IPS-20b (cell line): ENCODE results near the gene GPR17.

ENCODE experiments used
- H3K27ac ChIP-seq: one replicate; pipeline ENCODE4 v1.5.1; 2013; ENCODE audit warnings: low read length
- H3K27me3 ChIP-seq: 2 replicates; pipeline ENCODE4 v1.6.1; 2013; ENCODE audit warnings: mild to moderate bottlenecking, low read length, inconsistent platforms; ENCODE audit not compliant: insufficient read depth
- H3K36me3 ChIP-seq: 2 replicates; pipeline ENCODE4 v1.6.1; 2013; ENCODE audit warnings: low read depth, mild to moderate bottlenecking, inconsistent platforms, low read length, moderate library complexity; ENCODE audit not compliant: insufficient read depth
- H3K4me1 ChIP-seq: 2 replicates; pipeline ENCODE4 v1.6.1; 2013; ENCODE audit warnings: mild to moderate bottlenecking, control low read depth, inconsistent platforms, low read length, moderate library complexity; ENCODE audit not compliant: insufficient read depth
- H3K4me3 ChIP-seq: 2 replicates; pipeline ENCODE4 v1.5.1; 2013; ENCODE audit warnings: mild to moderate bottlenecking, low read length, inconsistent platforms
- H3K9ac ChIP-seq: 2 replicates; pipeline ENCODE4 v1.6.1; 2013; ENCODE audit warnings: low read depth, mild to moderate bottlenecking, inconsistent platforms, low read length, moderate library complexity
- H3K9me3 ChIP-seq: 2 replicates; pipeline ENCODE4 v1.6.1; 2013; ENCODE audit warnings: mild to moderate bottlenecking, low read depth, low read length, inconsistent platforms; ENCODE audit not compliant: insufficient read depth

GPR17 gene

GRCh38 chr2:127683757-127684156 is 37.8 kb downstream of the GPR17 start:
- Histone ChIP-seq H3K36me3 (no peaks in the 10 kb centered on the region), H3K4me1 (no peaks in the 10 kb centered on the region), H3K4me3 (no peak overlapping the region), H3K9ac (no peak overlapping the region), H3K9me3 (no peaks in the 10 kb centered on the region), H3K27ac (no peak overlapping the region), H3K27me3 (no peaks in the 10 kb centered on the region; the same call in 1 of the 2 replicates)

- Histone ChIP-seq H3K9me3 (peaks cover 15% of the 10 kb centered on the region), H3K4me1 (no peaks in the 10 kb centered on the region)
Observed at GRCh38 chr2:127685410-127686080, 39.6 kb downstream of the GPR17 start.

GRCh38 chr2:127688405-127688804 is 42.5 kb downstream of the GPR17 start:
- Histone ChIP-seq H3K27me3 (no peaks in the 10 kb centered on the region), H3K4me3 (no peak overlapping the region), H3K4me1 (no peaks in the 10 kb centered on the region), H3K27ac (no peak overlapping the region), H3K9me3 (peaks cover 28% of the 10 kb centered on the region), H3K9ac (no peak overlapping the region), H3K36me3 (no peaks in the 10 kb centered on the region)

More at GRCh38 chr2:127685410-127686080, 39.6 kb downstream of the GPR17 start:
- H3K27ac ChIP-seq: no peak overlapping the region
- H3K9ac ChIP-seq: no peak overlapping the region
- H3K27me3 ChIP-seq: no peaks in the 10 kb centered on the region; the same call in 1 of the 2 replicates
- no peak overlapping the region for H3K4me3 ChIP-seq
- no peaks in the 10 kb centered on the region for H3K36me3 ChIP-seq

GRCh38 chr2:127690696-127691095 is 44.7 kb downstream of the GPR17 start:
- H3K4me3 ChIP-seq: no peak overlapping the region
- H3K9ac ChIP-seq: no peak overlapping the region
- H3K9me3 ChIP-seq: peaks cover 28% of the 10 kb centered on the region
- peaks cover 7% of the 10 kb centered on the region; the same call in 1 of the 2 replicates for H3K27me3 ChIP-seq
- H3K36me3 ChIP-seq: no peaks in the 10 kb centered on the region
- no peak overlapping the region for H3K27ac ChIP-seq
- H3K4me1 ChIP-seq: no peaks in the 10 kb centered on the region

- Histone ChIP-seq H3K27me3 (peaks cover 7% of the 10 kb centered on the region; the same call in 1 of the 2 replicates), H3K4me1 (peaks cover 4% of the 10 kb centered on the region; the same call in 1 of the 2 replicates), H3K9me3 (peaks cover 19% of the 10 kb centered on the region), H3K27ac (no peak overlapping the region), H3K9ac (no peak overlapping the region), H3K36me3 (no peaks in the 10 kb centered on the region), H3K4me3 (no peak overlapping the region)
Observed at GRCh38 chr2:127694986-127695385, 49.0 kb downstream of the GPR17 start.

GRCh38 chr2:127695491-127696472 is 49.8 kb downstream of the GPR17 start:
- H3K36me3 ChIP-seq: no peaks in the 10 kb centered on the region
- peaks cover 11% of the 10 kb centered on the region for H3K9me3 ChIP-seq
- H3K9ac ChIP-seq: no peak overlapping the region
- H3K27ac ChIP-seq: no peak overlapping the region
- peaks cover 7% of the 10 kb centered on the region; the same call in 1 of the 2 replicates for H3K27me3 ChIP-seq
- no peak overlapping the region; the same call in 1 of the 2 replicates for H3K4me3 ChIP-seq
- H3K4me1 ChIP-seq: peaks cover 11% of the 10 kb centered on the region

- Histone ChIP-seq H3K27ac (no peak overlapping the region), H3K9me3 (no peaks in the 10 kb centered on the region), H3K27me3 (peaks cover 7% of the 10 kb centered on the region; the same call in 1 of the 2 replicates), H3K4me1 (peaks cover 15% of the 10 kb centered on the region), H3K36me3 (peaks cover 2% of the 10 kb centered on the region; the same call in 1 of the 2 replicates), H3K9ac (no peak overlapping the region), H3K4me3 (no peak overlapping the region)
Observed at GRCh38 chr2:127697482-127698180, 51.7 kb downstream of the GPR17 start.

- H3K4me1 ChIP-seq: peaks cover 22% of the 10 kb centered on the region
- peaks cover 7% of the 10 kb centered on the region; the same call in 1 of the 2 replicates for H3K27me3 ChIP-seq
- H3K36me3 ChIP-seq: peaks cover 11% of the 10 kb centered on the region
- no peak overlapping the region for H3K27ac ChIP-seq
- no peaks in the 10 kb centered on the region for H3K9me3 ChIP-seq
- H3K4me3 ChIP-seq: no peak overlapping the region
- no peak overlapping the region for H3K9ac ChIP-seq
Observed at GRCh38 chr2:127698553-127699355, 52.8 kb downstream of the GPR17 start.

- H3K4me1 ChIP-seq: peaks cover 22% of the 10 kb centered on the region
- H3K27ac ChIP-seq: peak overlapping the region; percentile 41
- no peaks in the 10 kb centered on the region for H3K27me3 ChIP-seq
- peaks cover 30% of the 10 kb centered on the region for H3K36me3 ChIP-seq
- no peaks in the 10 kb centered on the region for H3K9me3 ChIP-seq
- peak overlapping the region; percentile 78 for H3K4me3 ChIP-seq
- peak overlapping the region; percentile 82; the same call in 1 of the 2 replicates for H3K9ac ChIP-seq
Observed at GRCh38 chr2:127700527-127701192, 54.7 kb downstream of the GPR17 start.

- H3K4me3 ChIP-seq: peak within 1 kb of the TSS; percentile 78
- H3K27ac ChIP-seq: peak within 1 kb of the TSS; percentile 41
- H3K36me3 ChIP-seq: peaks cover 35% of the 10 kb centered on the region
- no peaks in the 10 kb centered on the region for H3K9me3 ChIP-seq
- H3K27me3 ChIP-seq: no peaks in the 10 kb centered on the region
- peak within 1 kb of the TSS; percentile 82 for H3K9ac ChIP-seq
- peaks cover 22% of the 10 kb centered on the region for H3K4me1 ChIP-seq
Observed at GRCh38 chr2:127701193-127701650, 55.3 kb downstream of the GPR17 start, which contains the start of gene SFT2D3. Gene SFT2D3 (plus strand): TSS chr2:127701497. CDS start chr2:127701529, 32 bp downstream.
